Neural cell (in vitro differentiated cells): ENCODE data around the gene TXNDC9.

Experiments used
- MXI1 ChIP-seq: fragments of 450-650 bp; conservative IDR thresholded peaks from 2 replicates; pipeline ENCODE4 v1.6.1; 2014; ENCODE audit warnings: antibody characterized with exemption, mild to moderate bottlenecking; ENCODE audit not compliant: poor library complexity, severe bottlenecking
- POLR2AphosphoS5 ChIP-seq: IDR thresholded peaks from 2 replicates; pipeline ENCODE4 v1.6.1; 2012

DNA sequence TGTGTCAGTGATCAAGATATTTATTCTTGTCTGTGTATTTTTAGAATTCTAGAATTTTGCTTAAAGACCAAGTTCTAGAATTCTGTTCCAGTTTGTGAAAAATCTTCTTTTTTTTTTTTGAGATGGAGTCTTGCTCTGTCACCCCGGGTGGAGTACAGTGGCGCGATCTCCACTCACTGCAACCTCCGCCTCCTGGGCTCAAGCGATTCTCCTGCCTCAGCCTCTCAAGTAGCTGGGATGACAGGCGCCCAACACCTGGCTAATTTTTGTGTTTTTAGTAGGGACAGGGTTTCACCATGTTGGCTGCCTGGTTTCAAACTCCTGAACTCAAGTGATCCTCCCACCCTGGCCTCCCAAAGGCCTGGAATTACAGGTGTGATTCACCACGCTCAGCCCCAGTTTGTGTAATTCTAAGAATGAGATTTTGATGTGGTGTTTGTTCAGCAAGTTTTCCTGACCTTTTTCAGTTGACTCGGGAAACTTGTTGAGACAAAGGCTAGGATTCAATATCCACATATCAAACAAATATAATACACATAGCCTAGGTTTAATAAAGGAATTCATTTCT, 4.6 kb upstream of the TXNDC9 start:
- TF ChIP-seq POLR2AphosphoS5, result no peak
- no peak for TF ChIP-seq MXI1
